NCI-H1436 (cell line): ENCODE data around the gene ANKS1B.
"Not testable (repeated sequence)": the region's sequence is repeated elsewhere in the genome, so short reads cannot be mapped to it uniquely, and the experiment has no call there.

Experiments
- DNase-seq: peaks from one replicate; lab custom pipeline; 2025; lab: John Stamatoyannopoulos, UW

The ANKS1B gene

GRCh38 chr12:99984271-99985128 is at the start of gene ANKS1B:
Gene ANKS1B (minus strand): TSS chr12:99984936. CDS start chr12:99984237, 699 bp downstream.
- DNase-seq = peak; percentile 79

GRCh38 chr12:100031836-100032235 is 47.1 kb upstream of the ANKS1B start:
- no peak for DNase-seq

- DNase-seq = no peak
Observed at GRCh38 chr12:100027671-100028070, 42.9 kb upstream of the ANKS1B start.

DNA sequence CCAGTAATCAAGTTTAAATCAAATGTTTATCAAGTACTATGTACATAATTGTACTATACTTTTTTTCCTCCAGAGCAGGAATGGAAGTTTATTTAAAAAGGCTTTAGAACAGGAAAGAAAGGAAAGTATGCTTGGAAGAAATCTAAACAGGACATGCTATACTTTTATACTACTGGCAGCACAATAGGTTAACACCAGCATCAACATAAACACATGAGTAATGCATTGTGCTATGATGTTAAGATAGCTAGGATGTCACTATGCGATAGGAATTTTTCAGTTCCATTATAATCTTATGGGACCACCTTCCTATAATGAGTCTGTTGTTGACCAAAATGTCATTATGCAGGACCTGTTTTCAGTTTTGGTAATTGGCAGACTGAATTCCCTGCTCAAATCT is 41.5 kb upstream of the ANKS1B start:
- DNase-seq = no peak

DNA sequence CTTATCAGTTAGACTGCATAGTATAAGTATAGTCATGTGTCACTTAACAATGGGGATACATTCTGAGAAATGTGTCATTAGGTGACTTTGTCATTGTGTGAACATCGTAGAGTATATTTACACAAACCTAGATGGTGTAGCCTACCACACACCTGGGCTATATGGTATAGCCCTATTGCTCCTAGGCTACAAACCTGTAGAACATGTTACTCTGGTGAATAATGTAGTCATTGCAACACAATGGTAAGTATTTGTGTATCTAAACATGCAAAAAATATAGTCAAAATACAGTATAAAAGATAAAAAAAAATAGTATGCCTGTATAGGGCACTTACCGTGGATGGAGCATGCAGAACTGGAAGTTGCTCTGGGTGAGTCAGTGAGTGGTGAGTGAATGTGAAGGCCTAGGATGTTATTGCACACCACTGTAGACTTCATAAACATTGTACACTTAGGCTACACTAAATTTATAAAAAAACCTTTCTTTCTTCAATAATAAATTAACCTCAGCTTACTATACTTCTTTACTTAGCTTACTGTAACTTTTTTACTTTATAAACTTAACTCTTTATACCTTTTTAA is 40.3 kb upstream of the ANKS1B start:
- DNase-seq = no peak

DNA sequence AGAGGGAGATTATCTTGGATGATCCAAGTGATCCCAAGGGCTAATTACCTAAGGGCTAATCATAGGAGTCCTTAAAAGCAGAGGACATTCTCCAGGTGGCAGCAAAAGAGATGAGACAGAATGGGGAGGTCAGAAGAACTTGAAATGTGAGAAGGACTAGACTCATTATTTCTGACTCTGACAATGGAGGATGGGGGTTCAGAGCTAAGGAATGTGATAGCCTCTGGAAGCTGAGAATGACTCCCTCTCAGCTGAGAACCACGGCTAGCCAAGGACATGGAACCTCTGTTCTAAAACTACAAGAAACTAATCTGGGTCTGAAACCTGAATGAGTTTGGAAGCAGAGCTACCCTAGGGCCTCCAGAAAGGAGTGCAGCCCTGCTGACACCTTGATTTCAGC is 35.6 kb upstream of the ANKS1B start:
- no peak for DNase-seq

- DNase-seq = no peak
Observed at GRCh38 chr12:100017056-100017455, 32.3 kb upstream of the ANKS1B start.

- DNase-seq = not testable (repeated sequence)
Observed at GRCh38 chr12:100016304-100016703, 31.6 kb upstream of the ANKS1B start.

DNA sequence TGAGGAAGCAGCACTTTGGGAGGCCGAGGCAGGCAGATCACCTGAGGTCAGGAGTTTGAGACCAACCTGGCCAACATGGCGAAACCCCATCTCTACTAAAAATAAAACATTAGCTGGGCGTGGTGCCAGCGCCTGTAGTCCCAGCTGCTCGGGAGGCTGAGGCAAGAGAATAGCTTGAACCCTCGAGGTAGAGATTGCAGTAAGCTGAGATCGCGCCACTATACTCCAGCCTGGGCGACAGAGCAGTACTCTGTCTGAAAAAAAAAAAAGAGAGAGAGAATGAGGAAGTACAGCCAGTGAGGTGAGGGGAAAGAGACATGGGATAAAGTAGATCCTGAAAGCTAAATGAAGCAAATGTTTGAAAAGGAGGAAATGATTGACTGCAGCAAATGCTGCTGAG is 21.1 kb upstream of the ANKS1B start:
- DNase-seq = not testable (repeated sequence)

DNA sequence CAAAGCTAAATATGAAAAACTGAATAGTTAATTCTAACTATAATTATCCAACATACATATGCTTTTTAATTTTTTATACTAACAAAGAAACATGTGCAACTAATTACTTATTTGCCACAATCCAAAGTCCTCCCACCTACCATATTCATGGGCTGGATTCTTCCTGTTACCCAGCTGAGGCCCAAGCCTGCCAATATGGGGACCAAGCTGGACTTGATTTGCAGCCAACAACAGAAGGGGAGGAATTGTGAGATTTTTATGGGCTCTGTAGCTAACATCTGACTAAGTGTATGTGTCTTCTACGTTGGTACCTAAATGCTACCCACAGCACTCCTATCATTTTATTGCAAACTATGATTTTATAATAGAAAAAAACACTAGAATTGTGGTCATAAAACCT is 13.1 kb upstream of the ANKS1B start:
- DNase-seq = no peak

DNA sequence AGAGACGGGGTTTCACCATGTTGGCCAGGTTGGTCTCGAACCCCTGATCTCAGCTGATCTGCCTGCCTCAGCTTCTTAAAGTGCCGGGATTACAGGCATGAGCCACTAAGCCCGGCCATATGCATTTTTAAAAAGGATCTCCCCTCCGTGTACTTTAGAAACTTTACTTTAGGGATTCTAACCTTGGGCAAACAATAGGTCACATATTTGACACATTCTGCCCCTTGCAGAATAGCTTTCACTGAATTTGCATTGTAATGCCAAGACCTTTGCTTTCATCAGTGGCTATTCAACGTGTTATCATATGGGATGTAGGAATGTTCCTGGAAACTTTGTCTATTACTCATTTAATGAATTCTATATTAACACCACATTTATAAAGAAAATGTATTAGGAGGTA is 11.4 kb upstream of the ANKS1B start:
- DNase-seq = no peak

DNA sequence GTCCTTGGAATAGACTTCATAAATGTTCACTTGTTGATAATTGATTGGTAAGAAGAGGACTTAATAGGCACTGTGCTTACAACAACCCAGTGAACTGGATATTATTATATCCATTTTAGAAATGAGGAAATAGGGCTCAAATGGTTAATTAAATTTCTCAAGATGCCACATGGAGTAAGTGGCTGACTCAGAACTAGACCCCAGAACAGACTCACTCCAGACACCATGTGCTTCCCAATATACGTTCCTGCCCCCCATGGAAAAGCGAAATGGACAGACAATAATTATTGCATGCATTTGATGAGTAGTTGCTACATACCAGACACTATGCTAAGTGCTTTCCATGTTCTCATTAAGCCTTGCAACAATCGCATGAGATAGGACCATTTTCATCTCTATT is 895 bp upstream of the ANKS1B start:
- no peak for DNase-seq

GRCh38 chr12:99985129-99985570 is 414 bp upstream of the ANKS1B start:
- no peak for DNase-seq

GRCh38 chr12:99983456-99984258 is 1.1 kb downstream of the ANKS1B start:
- DNase-seq = no peak

DNA sequence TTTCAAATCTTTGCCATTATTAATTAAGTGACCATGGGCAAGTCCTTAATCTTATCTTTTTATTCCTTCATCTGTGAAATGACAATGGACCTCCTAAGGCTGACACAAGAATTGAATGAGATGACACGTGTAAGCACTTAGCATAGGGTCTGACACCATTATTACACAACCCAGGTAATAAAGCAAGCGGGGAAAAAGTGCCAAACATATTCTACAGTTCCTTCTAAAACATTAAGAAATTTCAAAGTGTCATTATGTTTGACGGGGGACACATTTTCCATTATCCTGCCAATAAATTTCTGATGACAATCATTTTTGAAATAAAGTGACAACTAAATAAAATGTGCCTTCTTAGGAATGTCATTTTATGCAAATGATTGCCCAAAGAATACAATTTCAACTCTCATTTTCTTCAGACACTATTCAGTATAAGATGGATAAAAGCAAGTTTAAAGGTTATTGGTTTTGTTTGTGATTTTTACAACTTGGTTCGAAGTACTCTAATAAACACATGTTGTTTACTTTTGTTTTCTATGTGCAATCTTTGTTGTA is 3.0 kb downstream of the ANKS1B start:
- no peak for DNase-seq

DNA sequence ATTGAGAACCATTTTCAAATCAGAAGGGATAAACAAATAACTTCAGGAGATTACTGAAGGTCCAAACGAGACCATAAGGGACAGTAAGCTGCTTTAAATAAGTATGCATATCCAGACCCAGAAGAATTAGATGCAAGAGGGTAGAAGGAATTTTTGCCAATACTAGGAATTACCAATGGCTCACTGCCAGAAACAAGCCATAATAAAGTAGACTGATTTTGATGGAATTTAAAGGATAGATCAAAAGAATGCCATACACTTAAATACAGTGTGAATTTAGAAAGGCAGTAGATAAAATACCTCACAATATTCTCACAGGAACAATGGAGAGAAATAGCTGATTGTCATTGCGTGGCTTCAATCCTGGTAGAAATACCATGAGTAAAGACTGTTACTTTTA is 5.3 kb downstream of the ANKS1B start:
- no peak for DNase-seq

DNA sequence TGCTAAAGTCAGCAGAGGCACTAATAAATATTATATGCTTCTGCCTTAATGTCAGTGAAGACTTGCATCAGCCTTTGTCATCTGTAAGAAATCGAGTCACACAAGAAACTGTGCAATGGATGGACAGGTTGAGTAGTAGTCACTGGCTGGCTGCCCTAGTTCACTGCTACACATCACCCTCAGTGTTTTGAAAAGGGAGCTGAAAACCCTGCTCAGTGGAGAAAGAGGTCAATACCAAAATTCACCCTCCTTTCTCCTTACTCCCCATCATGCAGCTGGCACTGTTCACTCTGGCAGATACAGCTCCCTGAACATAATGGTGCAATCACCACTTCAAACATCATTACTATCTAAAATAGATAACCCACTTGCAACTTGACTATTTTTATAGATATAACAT is 6.6 kb downstream of the ANKS1B start:
- DNase-seq = no peak

GRCh38 chr12:99977550-99977949 is 7.2 kb downstream of the ANKS1B start:
- DNase-seq = no peak

DNA sequence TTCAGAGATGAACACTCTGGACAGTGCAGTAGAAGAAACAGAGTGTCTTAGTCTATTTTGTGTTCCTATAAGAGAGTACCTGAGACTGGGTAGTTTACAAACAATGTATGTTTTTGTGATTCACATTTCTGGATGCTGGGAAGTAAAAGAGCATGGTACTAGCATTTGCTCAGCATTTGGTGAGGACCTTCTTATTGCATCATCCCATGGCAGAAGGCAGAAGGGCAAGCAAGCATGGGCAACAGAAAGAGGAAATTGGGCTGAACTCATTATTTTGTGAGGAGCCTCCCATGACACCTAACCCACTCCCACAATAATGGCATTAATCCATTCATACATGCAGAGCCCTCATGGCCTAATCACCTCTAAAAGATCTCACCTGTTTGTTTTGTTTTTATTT is 8.0 kb downstream of the ANKS1B start:
- DNase-seq = no peak

DNA sequence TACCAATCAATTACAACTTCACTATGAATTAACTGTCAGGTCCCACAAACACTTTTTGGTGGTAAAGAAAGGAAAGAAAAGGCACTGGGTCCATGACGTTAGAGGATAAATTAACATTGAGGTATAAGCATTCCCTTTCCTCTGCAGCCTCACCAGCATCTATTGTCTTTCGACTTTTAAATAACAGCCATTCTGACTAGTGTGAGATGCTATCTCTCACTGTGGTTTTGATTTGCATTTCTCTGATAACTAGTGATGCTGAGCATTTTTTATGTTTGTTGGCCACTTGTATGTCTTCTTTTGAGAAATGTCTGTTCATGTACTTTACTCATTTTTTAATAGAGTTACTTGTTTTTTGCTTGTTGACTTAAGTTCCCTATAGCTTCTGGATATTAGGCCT is 9.4 kb downstream of the ANKS1B start:
- no peak for DNase-seq

DNA sequence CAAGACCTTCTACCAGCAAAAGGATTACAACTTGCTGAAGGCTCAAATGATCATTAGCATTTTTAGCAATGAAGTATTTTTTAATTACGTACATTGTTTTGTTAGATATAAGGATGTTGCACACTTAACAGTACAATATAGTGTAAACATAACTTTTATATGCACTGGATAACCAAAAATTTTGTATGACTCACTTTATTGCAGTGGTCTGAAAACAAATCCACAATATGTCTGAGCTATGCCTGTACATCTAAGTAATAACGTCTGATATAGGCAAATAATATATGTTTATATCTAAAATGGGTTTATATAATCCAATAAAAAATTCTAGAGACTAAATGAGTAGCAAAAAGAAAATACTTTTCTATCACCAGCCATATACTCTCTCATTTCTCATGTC is 10.6 kb downstream of the ANKS1B start:
- DNase-seq = no peak

DNA sequence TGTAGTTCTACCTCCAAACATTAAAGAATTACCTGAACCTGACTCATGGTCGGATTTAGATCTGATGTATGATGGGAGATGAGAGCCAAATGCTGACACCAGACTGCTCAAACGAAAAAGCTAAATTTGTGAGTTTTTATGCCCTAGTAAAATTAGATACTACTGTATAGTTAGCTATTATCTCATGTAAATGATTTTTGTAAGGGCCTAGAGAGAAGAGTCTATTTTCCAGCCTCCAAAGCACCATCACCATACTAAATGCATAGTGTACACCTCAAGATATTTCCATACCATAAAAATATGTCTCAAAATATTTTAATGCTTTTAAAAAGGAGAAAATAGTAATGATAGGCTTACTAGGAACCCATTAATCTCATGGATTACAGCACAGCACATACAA is 18.3 kb downstream of the ANKS1B start:
- no peak for DNase-seq

DNA sequence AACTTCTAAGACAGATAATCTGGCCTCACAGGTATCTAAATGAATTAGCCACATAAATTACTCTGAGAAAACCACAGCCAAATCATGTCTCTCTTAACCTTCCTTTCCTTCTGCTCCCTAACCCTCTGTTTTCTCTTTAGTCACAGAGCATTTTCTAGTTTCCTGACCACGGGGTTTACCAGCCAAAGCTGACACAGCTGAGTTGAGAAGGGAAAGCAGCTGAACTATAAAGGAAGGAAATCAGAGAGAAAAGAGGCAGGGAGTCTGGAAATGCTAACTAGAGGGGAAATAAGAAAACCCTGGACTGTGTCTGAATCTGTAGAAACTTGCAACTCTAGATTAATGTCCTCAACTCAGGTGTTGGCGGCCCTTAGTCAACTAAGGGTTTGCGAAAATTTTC is 24.4 kb downstream of the ANKS1B start:
- DNase-seq = no peak
